Measurements from ENCODE around the gene MEGF6. TPM values are rescaled to one million over a fixed set of nuclear protein-coding genes. Genes with fewer than 3 reads are reported as not detected.

MEGF6 gene
- total RNA-seq, 2 donors from 2014 or later, result 67.3 to 82.5 TPM

GRCh38 chr1:3530086-3530925 lies 81.0 kb downstream of the MEGF6 start:
- no peaks in the 10 kb centered on the region for H3K9me3 ChIP-seq
- H3K4me1 ChIP-seq (replicated peaks), result peaks cover 9% of the 10 kb centered on the region
- H3K27ac ChIP-seq, result peak overlapping the region; percentile 79 to 92
- 31% methylated on average over 30 of the region's 32 CpGs for WGBS
- TF ChIP-seq CTCF (IDR thresholded peaks at IDR 0.05) (peak in 2 of 4 experiments; percentile 22 to 25), POLR2AphosphoS5 (IDR thresholded peaks at IDR 0.05) (no peak), POLR2A (IDR thresholded peaks at IDR 0.05) (peak; percentile 2)
- H3K4me3 ChIP-seq, result peak overlapping the region; percentile 59 to 64
- no peaks in the 10 kb centered on the region for H3K36me3 ChIP-seq
- H3K27me3 ChIP-seq (replicated peaks; ENCODE audit: insufficient read depth), result no peaks in the 10 kb centered on the region
- DNase-seq (ENCODE audit: low spot score), result peak; percentile 27
- intact Hi-C loops (cut with DNase I), result no loop called here

GRCh38 chr1:3529099-3529729 lies 82.1 kb downstream of the MEGF6 start:
- peak overlapping the region; percentile 79 to 92 for H3K27ac ChIP-seq
- H3K4me1 ChIP-seq (replicated peaks), result peaks cover 9% of the 10 kb centered on the region
- intact Hi-C loops (cut with DNase I), result no loop called here
- WGBS, result 35% methylated on average over 17 of the region's 17 CpGs
- peak; percentile 92 for DNase-seq (ENCODE audit: low spot score)
- no peaks in the 10 kb centered on the region for H3K36me3 ChIP-seq
- TF ChIP-seq CTCF (IDR thresholded peaks at IDR 0.05) (no peak), POLR2AphosphoS5 (IDR thresholded peaks at IDR 0.05) (peak; percentile 86), POLR2A (IDR thresholded peaks at IDR 0.05) (no peak)
- no peaks in the 10 kb centered on the region for H3K9me3 ChIP-seq
- H3K27me3 ChIP-seq (replicated peaks; ENCODE audit: insufficient read depth), result no peaks in the 10 kb centered on the region
- H3K4me3 ChIP-seq, result peak overlapping the region; percentile 59 to 64

GRCh38 chr1:3527774-3528173 lies 83.5 kb downstream of the MEGF6 start:
- Histone ChIP-seq H3K27ac (no peak overlapping the region), H3K27me3 (replicated peaks; ENCODE audit: insufficient read depth) (no peaks in the 10 kb centered on the region), H3K9me3 (no peaks in the 10 kb centered on the region), H3K36me3 (no peaks in the 10 kb centered on the region), H3K4me3 (no peak overlapping the region), H3K4me1 (replicated peaks) (peaks cover 9% of the 10 kb centered on the region)
- intact Hi-C loops (cut with DNase I), result no loop called here
- no peak for DNase-seq (ENCODE audit: low spot score)
- WGBS, result 89% methylated on average over 12 of the region's 12 CpGs
- TF ChIP-seq POLR2AphosphoS5 (IDR thresholded peaks at IDR 0.05), result no peak
- TF ChIP-seq CTCF (IDR thresholded peaks at IDR 0.05), result no peak
- TF ChIP-seq POLR2A (IDR thresholded peaks at IDR 0.05), result no peak

GRCh38 chr1:3525551-3526482 lies 85.5 kb downstream of the MEGF6 start:
- no peaks in the 10 kb centered on the region for H3K9me3 ChIP-seq
- no peak for TF ChIP-seq CTCF (IDR thresholded peaks at IDR 0.05)
- TF ChIP-seq POLR2A (IDR thresholded peaks at IDR 0.05), result no peak
- TF ChIP-seq POLR2AphosphoS5 (IDR thresholded peaks at IDR 0.05), result no peak
- H3K4me1 ChIP-seq (replicated peaks), result peaks cover 9% of the 10 kb centered on the region
- no peaks in the 10 kb centered on the region for H3K36me3 ChIP-seq
- H3K4me3 ChIP-seq, result no peak overlapping the region
- DNase-seq (ENCODE audit: low spot score), result no peak
- H3K27me3 ChIP-seq (replicated peaks; ENCODE audit: insufficient read depth), result no peaks in the 10 kb centered on the region
- H3K27ac ChIP-seq, result no peak overlapping the region
- intact Hi-C loops (cut with DNase I), result no loop called here
- WGBS, result 80% methylated on average over 17 of the region's 24 CpGs
